Psoas muscle (tissue), 8 donors: ENCODE results near the gene OR1L8. TPM values are rescaled to one million over a fixed set of nuclear protein-coding genes. Genes with fewer than 3 reads are reported as not detected.
"Not testable (repeated sequence)": the region's sequence is repeated elsewhere in the genome, so short reads cannot be mapped to it uniquely, and the experiment has no call there.

Experiments
- ATAC-seq, 4 donors: fragments of 200-7000 bp; cut with Tn5 transposase; one replicate each; pipeline ENCODE4 v1.9.1; 2020; ENCODE audit warnings: moderate library complexity in 3 of 4, mild to moderate bottlenecking in 2 of 4
- DNase-seq, 2 donors: peaks; one replicate each; pipeline ENCODE4 v3.0.0-alpha.2; 2020
- H3K27ac ChIP-seq: fragments of 200-600 bp; one replicate; pipeline ENCODE4 v1.8.0; 2022
- H3K27me3 ChIP-seq, 3 donors: fragments of 200-600 bp in 1 of 3; one replicate each; pipeline versions ENCODE4 v1.6.1 to v1.8.0; 2013 to 2022; ENCODE audit warnings: low read length in 2 of 3, mild to moderate bottlenecking in 2 of 3, moderate library complexity in 1 of 3; ENCODE audit not compliant: insufficient read depth in 3 of 3
- H3K36me3 ChIP-seq, 2 donors: fragments of 200-600 bp in 1 of 2; one replicate each; pipeline versions ENCODE4 v1.6.1 to v1.8.0; 2013 to 2022; ENCODE audit warnings: low read depth in 1 of 2, mild to moderate bottlenecking in 1 of 2, moderate library complexity in 1 of 2; ENCODE audit not compliant: insufficient read depth in 1 of 2
- H3K4me1 ChIP-seq: fragments of 200-600 bp; one replicate; pipeline ENCODE4 v1.8.0; 2022
- H3K4me3 ChIP-seq: fragments of 200-600 bp; one replicate; pipeline ENCODE4 v1.8.0; 2022; ENCODE audit warnings: mild to moderate bottlenecking
- H3K9me3 ChIP-seq: fragments of 200-600 bp; one replicate; pipeline ENCODE4 v1.8.0; 2022
- CTCF ChIP-seq: fragments of 200-600 bp; IDR thresholded peaks from one replicate; pipeline ENCODE4 v1.8.0; 2022; ENCODE audit warnings: antibody characterized with exemption
- WGBS, 3 donors: extraction: QIAGEN DNeasy Blood & Tissue Kit; methylation state at CpG; one replicate each; pipeline versions ENCODE4 v1.1.6 to v1.1.7; 2013; 5-methylcytosine and 5-hydroxymethylcytosine counted together
- intact Hi-C, 2 donors: fragments of 100-400 bp; cut with DNase I; formaldehyde crosslinking; loops; one replicate each; pipeline versions ENCODE4 v1.11.0 to v1.14.2; 2022
- long read RNA-seq, 2 donors: library from polyadenylated mRNA; unstranded; transcript quantifications; one replicate each; pipeline ENCODE4 v2.0.0, GENCODE V29; 2021
- polyA plus RNA-seq, 3 donors: library from polyadenylated mRNA; stranded (reverse); fragments of 200-250 nt; gene quantifications; one replicate each; pipeline ENCODE4 v1.2.3, GENCODE V29; 2013
- total RNA-seq, 4 donors: library from RNA; stranded (reverse); fragmentation: NEBNext Ultra II Directional in 2 of 4; extraction: Animal tissue kit (Norgen Biotek cat#: 25700) in 2 of 4; gene quantifications; one replicate each; pipeline versions ENCODE4 v1.2.1 to v1.2.4, GENCODE V29; 2021 to 2023
- donor health status: healthy with polysubstance abuse.
- donor health status: DM: no; HTN: no; CAD: no; lungs with moderate emphysema.
- donor health status: Bipolar disorder and iron deficiency.
- donor health status: healthy.
- donor health status: DM: yes; HTN: yes; CAD: no.
- donor health status: DM: no; HTN: no; CAD: no.
- donor health status: DM: no; HTN: no; CAD: no.
- donor health status: DM: yes; HTN: yes; CAD: no.

Gene OR1L8, protein sequence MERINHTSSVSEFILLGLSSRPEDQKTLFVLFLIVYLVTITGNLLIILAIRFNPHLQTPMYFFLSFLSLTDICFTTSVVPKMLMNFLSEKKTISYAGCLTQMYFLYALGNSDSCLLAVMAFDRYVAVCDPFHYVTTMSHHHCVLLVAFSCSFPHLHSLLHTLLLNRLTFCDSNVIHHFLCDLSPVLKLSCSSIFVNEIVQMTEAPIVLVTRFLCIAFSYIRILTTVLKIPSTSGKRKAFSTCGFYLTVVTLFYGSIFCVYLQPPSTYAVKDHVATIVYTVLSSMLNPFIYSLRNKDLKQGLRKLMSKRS
- total RNA-seq = not detected
- not detected for polyA plus RNA-seq
- long read RNA-seq, donor 1 = 0 reads
- long read RNA-seq, donor 2 = 0 reads

- H3K36me3 ChIP-seq, H3K4me1 ChIP-seq, ATAC-seq, DNase-seq, H3K4me3 ChIP-seq, H3K9me3 ChIP-seq, H3K27me3 ChIP-seq, H3K27ac ChIP-seq, intact Hi-C loops: not testable (repeated sequence)
- WGBS, 3 donors = 78 to 84% (median 81%) methylated on average over 8 of the region's 8 CpGs
Measured at GRCh38 chr9:122583284-122583683, at the start of gene OR1L8. OR1L8 (minus strand) TSS chr9:122583384; CDS start chr9:122568477, 14,907 bp downstream.

DNA sequence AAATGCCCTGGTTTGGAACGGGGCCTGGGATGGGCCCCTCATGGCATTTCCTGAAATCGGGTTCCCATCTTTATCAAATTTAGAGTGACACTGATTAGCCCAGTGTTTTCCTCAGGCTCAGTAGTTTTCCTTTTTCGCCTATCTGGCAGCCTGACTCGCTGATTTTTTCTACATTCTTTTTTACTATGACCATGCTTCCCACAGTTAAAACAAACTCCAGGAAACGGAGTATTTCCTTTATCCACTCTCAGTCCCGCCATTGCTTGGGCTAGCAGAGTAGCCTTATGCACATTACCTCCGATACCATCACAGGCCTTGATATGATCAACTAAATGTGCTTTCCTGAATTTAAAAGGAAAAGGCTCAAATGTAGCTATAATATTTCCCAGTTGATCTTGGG, 36.8 kb upstream of the OR1L8 start:
- Histone ChIP-seq H3K4me1 (no peaks in the 10 kb centered on the region), H3K4me3 (no peak overlapping the region), H3K36me3 (no peaks in the 10 kb centered on the region), H3K27me3 (peaks cover 0 to 2% (median 0%) of the 10 kb centered on the region in 3 donors), H3K27ac (no peak overlapping the region), H3K9me3 (peaks cover 5% of the 10 kb centered on the region)
- 57 to 71% (median 64%) methylated on average over 7 of the region's 7 CpGs for WGBS, 3 donors
- intact Hi-C loops = loop anchor here in 1 of 2 donors (5.0 kb wide), 1 partner anchor 1117 kb away; no protein-coding TSS in a partner anchor
- DNase-seq (no peak), ATAC-seq (no peak)
- TF ChIP-seq CTCF = no peak

DNA sequence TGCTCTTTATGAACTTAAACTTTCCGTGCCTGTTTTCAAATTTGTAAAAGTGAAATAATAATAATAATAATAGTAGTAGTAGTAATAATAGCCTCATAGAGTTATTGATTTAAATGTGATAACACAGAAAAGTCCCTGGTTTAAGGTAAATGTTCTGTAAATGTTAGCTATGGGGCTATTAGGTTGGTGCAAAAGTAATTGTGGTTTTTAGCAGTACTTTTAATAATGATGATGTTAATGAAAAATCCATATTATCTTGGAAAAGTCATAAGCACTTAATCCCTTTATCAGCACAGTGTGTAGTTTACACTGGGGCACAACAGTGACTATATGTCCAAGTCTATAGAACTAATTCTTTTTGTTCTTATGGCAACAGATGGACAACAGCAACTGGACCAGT, 31.2 kb upstream of the OR1L8 start, which contains the start of gene OR1Q1:
Gene OR1Q1 (plus strand): TSS at position 377 of the 400 bp plus-strand sequence. CDS start 0 bp downstream, at position 377.
- Histone ChIP-seq H3K4me1 (no peaks in the 10 kb centered on the region), H3K36me3 (no peaks in the 10 kb centered on the region), H3K27ac (no peak within 1 kb of the TSS), H3K9me3 (peaks cover 5% of the 10 kb centered on the region), H3K27me3 (no peaks in the 10 kb centered on the region), H3K4me3 (no peak within 1 kb of the TSS)
- TF ChIP-seq CTCF = no peak
- DNase-seq (no peak), ATAC-seq (no peak)
- 85 to 90% (median 86%) methylated on average over 1 of the region's 1 CpG for WGBS, 3 donors
- intact Hi-C loops = no loop called here

DNA sequence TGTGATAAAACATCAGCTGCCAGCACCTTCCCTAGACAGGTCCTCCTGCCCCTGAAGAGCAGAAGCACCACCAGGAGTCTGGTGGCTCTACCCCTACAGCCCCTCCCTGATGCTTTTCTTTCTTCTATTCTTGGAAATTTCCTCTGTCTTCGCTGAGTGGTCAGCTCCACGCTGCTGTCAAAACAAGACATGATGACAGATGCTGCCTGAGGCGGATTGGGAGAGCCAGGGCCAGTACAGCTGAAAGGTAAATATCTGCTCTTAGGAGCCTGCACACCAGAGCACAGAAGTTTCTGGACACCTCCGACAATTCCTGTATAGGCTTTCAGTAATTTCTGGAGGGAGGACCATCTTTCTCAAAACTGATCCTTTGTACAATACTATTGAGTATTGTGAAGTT, 26.6 kb upstream of the OR1L8 start:
- no peaks in the 10 kb centered on the region for H3K4me1 ChIP-seq
- H3K9me3 ChIP-seq = no peaks in the 10 kb centered on the region
- intact Hi-C loops = no loop called here
- WGBS, 3 donors = 63 to 71% (median 70%) methylated on average over 4 of the region's 4 CpGs
- H3K27ac ChIP-seq = no peak overlapping the region
- ATAC-seq (no peak), DNase-seq (no peak)
- H3K27me3 ChIP-seq = no peaks in the 10 kb centered on the region
- no peaks in the 10 kb centered on the region for H3K36me3 ChIP-seq
- TF ChIP-seq CTCF = no peak
- H3K4me3 ChIP-seq = no peak overlapping the region

DNA sequence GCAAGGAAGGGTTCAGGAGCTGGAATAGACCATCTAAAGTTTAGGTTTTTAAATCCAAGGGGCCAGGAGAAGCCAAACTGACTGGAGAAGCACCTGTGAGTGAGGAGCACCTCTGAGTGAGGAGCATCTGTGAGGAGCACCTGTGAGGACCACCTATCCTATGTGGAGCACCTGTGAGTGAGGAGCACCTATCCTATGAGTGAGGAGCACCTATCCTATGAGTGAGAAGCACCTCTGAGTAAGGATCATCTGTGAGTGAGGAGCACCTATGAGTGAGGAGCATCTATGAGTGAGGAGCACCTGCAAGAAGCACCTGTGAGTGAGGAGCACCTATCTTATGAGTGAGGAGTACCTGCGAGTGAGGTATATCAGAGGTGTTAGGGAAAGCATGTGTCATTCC, 23.4 kb upstream of the OR1L8 start:
- ATAC-seq (no peak), DNase-seq (no peak)
- intact Hi-C loops = no loop called here
- Histone ChIP-seq H3K9me3 (no peaks in the 10 kb centered on the region), H3K36me3 (no peaks in the 10 kb centered on the region), H3K4me1 (no peaks in the 10 kb centered on the region), H3K27ac (no peak overlapping the region), H3K4me3 (no peak overlapping the region), H3K27me3 (no peaks in the 10 kb centered on the region)
- WGBS, 3 donors = 85 to 91% (median 90%) methylated on average over 1 of the region's 1 CpG
- no peak for TF ChIP-seq CTCF
